Forelimb muscle (tissue), 1 donor: ENCODE results near the gene CCDC158. TPM values are rescaled to one million over a fixed set of nuclear protein-coding genes. Genes with fewer than 3 reads are reported as not detected.
"Not testable (repeated sequence)": the region's sequence is repeated elsewhere in the genome, so short reads cannot be mapped to it uniquely, and the experiment has no call there.

Experiments
- DNase-seq: peaks from one replicate; pipeline ENCODE4 v3.0.0-alpha.2; 2013; ENCODE audit warnings: low read depth
- polyA plus RNA-seq: library from polyadenylated mRNA; unstranded; fragments of 120-200 nt; gene quantifications from one replicate; pipeline ENCODE4 v1.2.1, GENCODE V29; 2013; ENCODE audit not compliant: insufficient read length

CCDC158 gene
- polyA plus RNA-seq, 1 donor = 0.75 TPM

DNA sequence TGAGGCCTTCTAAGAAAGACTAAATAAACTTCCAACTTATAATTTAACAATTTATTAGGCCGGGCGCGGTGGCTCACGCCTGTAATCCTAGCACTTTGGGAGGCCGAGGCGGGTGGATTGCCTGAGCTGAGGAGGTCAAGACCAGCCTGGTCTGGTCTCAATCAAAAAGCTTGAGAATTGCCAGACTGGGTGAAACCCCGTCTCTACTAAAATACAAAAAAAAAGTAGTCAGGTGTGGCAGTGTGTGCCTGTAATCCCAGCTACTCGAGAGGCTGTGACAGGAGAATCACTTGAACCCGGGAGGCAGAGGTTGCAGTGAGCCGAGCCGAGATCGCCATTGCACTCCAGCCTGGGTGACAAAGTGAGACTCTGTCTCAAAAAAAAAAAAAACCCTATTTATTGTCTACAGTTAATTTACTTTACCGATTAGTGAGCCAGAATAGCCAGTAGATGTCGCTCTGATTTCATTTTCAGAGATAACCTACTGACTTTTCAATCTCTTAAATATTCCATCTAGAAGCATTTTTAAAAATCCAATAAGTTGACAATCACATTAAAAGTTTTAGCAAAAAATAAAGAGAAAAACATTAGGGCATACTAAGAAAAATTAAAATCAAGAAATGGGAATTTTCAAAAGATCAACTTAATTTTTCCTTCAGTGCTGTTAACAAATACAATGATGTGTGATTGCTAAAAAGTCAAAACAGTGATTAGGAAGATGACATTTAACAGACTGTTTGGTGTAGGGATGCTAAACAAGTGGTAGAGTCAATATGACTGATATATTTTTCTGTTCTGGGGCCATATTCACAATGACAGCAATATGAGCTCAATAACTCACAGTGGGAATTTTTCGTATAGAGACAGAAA is 9.8 kb upstream of the CCDC158 start:
- DNase-seq = peak; percentile 38

GRCh38 chr4:76429636-76430035 is 8.7 kb upstream of the CCDC158 start:
- no peak for DNase-seq

GRCh38 chr4:76426272-76426671 is 5.3 kb upstream of the CCDC158 start:
- no peak for DNase-seq

DNA sequence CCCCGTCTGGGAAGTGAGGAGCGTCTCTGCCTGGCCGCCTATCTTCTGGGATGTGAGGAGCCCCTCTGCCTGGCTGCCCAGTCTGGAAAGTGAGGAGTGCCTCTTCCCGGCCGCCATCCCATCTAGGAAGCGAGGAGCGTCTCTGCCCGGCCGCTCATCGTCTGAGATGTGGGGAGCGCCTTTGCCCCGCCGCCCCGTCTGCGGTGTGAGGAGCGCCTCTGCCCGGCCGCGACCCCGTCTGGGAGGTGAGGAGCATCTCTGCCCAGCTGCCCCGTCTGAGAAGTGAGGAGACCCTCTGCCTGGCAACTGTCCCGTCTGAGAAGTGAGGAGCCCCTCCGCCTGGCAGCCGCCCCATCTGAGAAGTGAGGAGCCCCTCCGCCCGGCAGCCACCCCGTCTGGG is 2.2 kb upstream of the CCDC158 start:
- DNase-seq = not testable (repeated sequence)

GRCh38 chr4:76420188-76420761 is 666 bp downstream of the CCDC158 start:
- no peak for DNase-seq

DNA sequence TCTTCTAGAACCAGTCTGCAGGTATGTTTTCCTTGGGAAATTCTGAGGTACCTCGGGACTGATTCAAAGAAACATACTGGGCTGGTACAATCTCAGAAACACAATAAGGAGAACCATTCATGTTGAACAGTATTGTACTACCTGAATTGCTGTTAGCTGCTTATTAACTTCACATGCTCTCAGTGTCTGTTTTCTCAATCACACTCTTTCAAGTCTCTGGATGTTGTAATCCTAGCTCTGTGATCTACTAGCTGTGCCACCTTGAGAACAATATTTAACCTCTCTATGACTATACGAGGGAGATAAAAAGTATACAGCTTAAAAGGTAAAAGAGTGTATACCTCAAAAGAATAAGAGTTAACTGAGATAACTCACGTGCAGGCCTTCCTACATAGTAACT is 10.3 kb downstream of the CCDC158 start:
- no peak for DNase-seq

DNA sequence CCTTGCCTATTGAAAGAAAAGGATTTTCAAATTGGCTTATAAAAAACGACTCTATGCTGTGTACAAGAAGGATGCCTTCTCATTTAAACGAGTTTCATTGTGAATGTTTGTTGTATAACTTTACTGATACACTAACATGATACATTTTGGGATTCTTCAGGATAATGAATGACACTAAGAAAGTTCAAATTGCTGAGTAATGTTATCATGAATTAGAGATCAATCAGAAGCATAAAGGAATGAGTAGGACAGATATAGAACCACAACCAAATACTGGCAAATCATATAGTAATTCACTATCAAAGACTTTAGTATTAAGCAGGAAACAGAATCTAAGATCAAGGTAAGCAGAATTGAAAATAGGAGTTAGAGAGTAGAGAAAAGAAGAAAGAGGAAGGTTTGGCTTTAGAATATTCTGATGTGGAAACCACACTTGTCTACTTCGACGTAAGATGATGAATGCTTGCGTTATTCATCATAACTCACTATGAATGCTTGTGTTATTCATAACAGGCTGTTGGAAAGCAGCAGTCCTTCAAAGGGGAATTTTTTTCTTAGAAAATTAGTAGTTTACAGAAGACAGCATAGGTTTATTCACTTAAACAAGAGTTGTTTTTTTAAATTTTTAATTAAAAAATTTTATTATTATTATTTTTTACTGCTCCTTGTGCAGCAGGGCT is 13.4 kb downstream of the CCDC158 start:
- DNase-seq = no peak

DNA sequence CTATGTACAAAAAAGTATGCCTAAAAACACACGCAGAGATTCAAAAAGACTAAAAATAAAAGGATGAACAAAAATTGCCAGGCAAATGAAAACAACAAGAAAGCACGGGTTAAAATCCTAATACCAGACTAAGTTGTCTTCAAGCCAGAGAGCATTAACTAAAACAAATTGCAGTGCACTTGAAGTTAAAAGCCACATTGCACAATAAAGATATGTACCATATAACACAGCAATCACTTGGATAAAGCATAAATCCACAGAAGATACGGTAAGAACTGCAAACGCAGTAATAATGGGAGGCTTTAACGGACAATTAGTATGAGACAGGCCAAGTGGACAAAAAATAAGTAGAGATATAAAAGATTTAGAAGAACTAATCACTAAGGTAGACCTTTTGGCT is 14.9 kb downstream of the CCDC158 start:
- DNase-seq = no peak

- no peak for DNase-seq
These were observed 19.3 kb downstream of the CCDC158 start for GRCh38 chr4:76401654-76402053.

GRCh38 chr4:76388160-76388908 is 32.6 kb downstream of the CCDC158 start:
- DNase-seq = no peak

- DNase-seq = no peak
These were observed 34.2 kb downstream of the CCDC158 start for GRCh38 chr4:76386566-76387305.

DNA sequence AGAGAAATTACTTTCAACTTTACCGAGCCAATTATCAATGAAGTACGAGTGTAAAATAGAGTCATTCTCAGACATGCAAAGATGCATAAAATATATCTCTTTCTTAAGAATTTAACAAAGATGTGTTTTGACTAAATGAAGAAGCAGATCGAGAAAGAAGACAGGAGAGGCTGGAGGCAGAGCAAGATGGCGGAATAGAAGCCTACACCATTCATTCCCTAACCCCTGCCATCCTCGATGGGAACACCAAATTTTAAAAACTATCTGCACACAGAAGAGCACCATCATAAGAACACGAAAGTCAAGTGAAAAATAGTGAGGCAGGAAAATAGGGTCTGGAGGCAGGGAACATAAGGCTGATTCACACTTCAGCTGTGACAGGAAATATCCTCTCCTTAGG is 35.0 kb downstream of the CCDC158 start:
- no peak for DNase-seq

GRCh38 chr4:76384052-76384451 is 36.9 kb downstream of the CCDC158 start:
- DNase-seq = no peak

GRCh38 chr4:76383001-76383400 is 37.9 kb downstream of the CCDC158 start:
- no peak for DNase-seq

DNA sequence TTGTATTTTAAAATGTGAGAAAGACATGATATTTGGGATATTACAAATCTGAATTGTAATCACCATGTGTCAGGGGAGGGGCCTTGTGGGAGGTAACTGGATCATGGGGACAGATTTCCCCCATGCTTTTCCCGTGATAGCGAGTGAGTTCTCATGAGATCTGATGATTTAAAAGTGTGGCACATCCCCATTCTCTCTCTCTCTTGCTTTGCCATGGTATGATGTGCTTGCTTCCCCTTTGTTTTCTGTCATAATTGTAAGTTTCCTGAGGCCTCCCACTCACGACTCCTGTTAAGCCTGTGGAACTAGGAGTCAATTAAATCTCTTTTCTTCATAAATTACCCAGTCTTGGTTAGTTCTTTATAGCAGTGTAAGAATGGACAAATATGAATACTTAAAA is 39.0 kb downstream of the CCDC158 start:
- no peak for DNase-seq

DNA sequence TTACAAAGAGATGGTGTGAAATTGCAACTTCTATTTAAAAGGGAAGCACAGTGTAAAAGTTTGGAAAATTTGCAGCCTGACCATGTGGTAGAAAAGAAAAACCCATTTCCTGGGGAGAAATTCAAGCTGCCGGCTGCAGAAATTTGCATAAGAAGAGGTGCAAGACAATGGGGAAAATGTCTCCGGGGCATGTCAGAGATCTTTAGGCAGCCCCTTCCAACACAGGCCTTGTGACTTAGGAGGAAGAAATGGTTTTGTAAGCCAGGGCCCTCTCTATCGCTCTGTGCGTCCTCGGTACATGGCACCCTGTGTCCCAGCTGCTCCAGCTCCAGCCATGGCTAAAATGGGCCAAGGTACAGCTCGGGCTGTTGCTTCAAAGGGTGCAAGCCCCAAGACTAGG is 40.4 kb downstream of the CCDC158 start:
- DNase-seq = no peak

GRCh38 chr4:76377911-76378310 is 43.0 kb downstream of the CCDC158 start:
- no peak for DNase-seq

GRCh38 chr4:76377481-76377901 is 43.5 kb downstream of the CCDC158 start:
- DNase-seq = no peak

- DNase-seq = no peak
These were observed 44.4 kb downstream of the CCDC158 start for GRCh38 chr4:76376534-76376933.

DNA sequence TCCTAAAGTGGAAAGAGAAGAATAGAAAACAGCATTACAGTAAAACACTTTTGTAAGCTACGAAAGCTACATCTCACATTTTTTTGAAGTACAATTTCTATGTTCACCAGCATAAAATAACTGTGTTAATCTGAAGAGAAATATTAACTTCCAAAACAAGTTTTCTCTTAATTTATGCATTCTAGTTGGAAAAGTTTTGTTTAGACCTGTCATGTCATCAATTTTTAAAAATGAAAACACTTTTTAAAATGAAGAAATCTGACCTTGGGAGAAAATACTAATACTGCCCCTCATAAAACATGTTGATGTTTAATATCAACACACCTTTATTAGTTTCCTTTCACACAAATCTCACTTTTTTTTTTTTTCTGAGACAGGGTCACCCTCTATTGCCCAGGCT is 45.2 kb downstream of the CCDC158 start:
- no peak for DNase-seq

GRCh38 chr4:76374798-76375197 is 46.1 kb downstream of the CCDC158 start:
- no peak for DNase-seq
